GM18508 (cell line): Measurements from ENCODE around the gene CFAP46.
"Not testable (repeated sequence)": the region's sequence is repeated elsewhere in the genome, so short reads cannot be mapped to it uniquely, and the experiment has no call there.

ENCODE experiments used
- ATAC-seq: cut with Tn5 transposase; IDR thresholded peaks from one replicate; pipeline ENCODE4 v1.9.1; 2021; ENCODE audit warnings: moderate number of reproducible peaks; ENCODE audit not compliant: insufficient read depth, unreplicated experiment

CFAP46 gene

DNA sequence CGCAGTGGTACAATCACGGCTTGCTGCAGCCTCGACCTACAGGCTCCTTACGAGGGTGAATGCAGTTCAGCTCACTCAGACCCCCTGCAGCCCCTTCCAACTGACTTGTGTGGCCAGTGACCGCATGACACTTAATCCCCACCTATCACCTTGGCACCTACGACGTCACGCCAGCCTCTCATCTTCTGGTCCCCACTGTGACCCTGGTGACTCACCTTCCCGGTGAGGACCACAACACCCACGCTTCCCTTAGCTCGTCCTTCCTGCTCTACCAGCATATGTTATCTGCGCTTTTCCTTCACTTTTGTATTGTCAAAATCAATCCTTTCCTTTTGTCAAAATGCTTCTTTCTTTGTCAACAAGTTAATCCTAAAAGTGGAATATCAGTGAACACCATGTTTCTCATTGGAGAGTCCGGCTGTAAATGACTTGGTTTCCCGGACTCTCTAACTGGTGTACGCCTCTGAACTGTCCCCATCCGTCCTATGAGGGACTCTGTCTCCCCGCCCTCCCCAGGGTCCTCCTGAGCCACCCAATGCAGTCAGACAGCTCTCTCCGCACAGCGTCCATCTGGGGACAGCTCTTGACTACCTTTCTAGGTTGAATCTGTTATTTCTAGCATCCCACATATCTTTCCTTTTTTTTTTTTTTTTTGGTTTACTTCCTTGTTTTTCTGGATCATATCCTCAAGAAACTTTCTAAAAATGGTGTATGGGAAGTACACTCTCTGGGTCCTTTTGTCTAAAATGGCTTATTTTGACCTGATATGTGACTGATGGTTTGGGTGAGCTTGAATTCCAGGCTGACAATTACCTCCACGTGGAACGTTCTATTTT lies 37.3 kb downstream of the CFAP46 start:
- no peak for ATAC-seq

DNA sequence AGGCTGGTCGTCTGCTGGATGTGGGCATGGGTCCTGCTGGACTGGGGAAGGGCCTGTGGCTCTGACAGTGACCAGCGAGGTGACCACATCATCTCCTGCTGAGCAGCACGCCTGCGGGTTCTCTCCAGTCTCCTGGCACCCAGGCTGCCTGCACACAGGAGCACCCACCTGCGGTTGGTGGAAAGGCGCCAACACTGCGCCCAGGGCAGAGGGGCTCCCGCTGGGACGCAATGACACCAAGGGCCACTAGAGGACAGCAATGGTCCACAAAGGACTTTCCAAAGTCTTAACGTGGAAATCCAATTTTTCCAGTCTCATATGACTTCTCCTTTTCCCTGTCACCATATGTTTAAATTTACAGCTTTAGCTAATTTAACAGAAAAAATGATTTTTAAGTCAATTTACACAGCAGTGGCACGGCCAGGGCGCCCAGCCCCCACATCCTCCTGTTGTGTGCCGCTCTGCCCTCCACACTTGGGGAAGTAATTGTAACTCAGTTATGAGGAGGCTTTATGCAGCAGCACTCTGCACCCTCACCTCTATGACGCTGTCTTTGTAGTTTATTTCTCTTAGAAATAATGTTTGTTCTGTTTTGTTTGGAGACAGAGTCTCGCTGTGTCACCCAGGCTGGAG lies 38.1 kb downstream of the CFAP46 start:
- no peak for ATAC-seq

DNA sequence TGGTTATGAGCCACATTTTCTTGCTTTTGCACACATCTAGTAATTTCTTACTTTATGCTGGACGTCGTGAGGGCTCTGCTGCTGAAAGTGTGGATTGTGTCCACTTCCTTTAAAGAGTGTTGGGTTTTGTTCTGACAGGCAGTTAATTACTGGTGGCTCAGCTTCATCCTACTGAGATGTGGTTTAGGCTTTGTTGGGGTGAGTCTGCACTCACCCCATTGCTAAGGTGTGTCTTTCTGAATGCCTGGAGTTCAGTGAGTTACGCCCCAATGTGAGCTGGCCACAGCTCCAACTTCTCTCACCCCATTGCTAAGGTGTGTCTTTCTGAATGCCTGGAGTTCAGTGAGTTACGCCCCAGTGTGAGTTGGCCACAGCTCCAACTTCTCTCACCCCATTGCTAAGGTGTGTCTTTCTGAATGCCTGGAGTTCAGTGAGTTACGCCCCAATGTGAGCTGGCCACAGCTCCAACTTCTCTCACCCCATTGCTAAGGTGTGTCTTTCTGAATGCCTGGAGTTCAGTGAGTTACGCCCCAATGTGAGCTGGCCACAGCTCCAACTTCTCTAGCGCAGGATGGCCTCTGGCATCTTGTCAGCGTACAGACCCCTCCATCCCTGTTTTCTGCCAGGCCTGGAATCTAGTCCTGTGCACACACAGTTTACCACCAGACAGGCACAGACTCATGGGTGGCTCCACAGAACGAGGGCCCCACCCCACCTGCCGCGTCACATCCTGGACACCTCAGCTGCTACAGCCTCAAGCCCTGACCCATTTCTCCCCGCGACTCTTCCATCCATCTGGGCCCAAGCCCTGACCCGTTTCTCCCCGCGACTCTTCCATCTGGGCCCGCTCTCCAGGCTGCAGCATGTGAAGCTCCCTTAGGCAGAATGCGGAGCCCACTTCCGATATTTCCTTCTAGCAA lies 39.5 kb downstream of the CFAP46 start:
- not testable (repeated sequence) for ATAC-seq

DNA sequence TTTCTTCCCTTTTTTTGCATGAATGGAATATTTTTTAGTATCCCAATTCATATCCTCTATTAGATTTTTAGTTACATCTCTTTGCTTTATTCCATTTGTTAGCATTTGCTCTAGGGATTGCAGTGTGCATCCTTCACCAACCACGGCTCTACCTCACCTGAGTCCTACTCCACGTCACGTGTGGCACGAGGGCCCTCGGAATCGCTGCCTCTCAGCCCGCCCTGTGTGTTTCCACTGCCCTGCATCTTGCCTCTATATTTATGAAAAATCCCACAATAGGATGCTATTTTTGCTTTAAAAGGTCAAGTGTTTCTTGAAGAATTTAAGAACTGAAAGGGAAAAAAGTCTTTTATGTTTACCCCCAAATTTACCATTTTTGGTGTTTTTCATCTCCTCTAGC lies 41.0 kb downstream of the CFAP46 start:
- no peak for ATAC-seq

DNA sequence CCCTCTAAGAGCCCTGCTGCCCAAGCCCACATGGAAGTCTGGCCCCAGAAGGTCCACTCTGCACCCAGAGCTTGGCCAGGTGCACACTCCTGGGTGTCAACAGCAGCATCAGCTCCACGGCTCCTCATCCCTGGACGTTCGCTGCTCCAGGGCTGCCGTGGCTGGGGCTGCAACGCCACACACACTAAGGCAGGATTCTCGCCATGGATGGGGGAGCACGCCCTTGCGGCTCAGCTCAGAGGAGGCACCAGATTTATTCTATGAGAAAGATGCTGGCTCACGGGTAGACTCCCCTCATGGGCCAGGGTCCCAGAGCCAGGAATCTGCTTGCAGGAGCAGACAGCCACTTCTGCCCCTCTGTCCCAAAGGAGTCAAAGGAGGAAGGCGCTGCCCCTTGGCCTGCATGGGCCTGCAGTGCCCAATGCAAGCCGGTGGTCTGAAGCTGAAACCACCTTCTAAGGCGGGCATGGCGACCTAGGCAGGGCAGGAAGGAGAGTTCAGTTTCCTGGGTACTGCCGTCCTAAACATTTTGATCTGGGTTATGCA lies 42.1 kb downstream of the CFAP46 start:
- ATAC-seq: no peak

DNA sequence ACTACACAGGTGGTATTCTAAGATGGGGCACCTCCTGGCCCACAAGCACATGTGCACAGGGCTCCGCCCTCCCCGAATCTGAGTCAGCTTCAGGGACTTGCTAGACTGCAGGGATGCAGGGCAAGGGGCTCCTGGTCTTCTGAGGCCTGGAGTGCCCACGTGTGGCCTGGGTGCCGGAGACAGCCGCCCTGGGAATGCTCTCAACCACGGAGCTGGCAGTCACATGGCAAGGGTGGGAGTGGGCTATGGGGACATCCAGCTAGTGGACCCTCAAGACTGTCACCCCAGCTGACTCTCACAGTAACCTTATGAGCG lies 42.7 kb downstream of the CFAP46 start:
- no peak for ATAC-seq

DNA sequence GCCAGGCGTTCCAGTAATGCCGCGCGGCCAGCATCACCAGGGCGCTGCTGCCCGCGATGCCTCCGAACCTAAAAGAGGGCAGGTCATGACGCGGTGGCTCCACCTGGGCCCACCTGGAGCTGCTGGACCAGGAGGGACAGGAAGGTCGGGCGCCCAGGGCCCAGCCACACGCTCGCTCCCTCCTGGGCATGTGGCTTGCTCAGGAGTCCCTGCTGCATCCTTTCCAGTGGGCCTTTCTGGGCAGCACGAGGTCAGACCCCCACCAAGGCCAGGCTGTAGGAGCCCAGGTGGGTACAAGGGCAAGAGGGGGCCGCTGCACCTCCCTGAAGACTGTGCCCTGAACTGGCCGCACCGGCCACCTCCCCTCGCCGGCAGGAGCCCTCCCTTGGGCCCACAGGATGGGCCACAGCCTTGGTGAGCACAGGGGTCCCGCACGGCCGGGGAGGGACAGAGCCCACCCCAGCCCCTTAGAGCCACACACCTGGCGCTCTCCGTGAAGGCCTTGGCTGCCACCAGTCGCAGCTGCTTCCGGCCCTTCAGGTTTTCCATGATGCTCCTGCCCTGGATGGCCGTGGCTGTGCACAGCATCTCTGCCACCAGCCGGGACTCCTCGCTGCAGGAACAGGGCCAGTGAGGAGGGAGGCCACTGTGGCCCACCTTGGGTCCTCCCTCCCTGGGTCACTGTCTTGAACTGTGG lies 43.2 kb downstream of the CFAP46 start:
- no peak for ATAC-seq

DNA sequence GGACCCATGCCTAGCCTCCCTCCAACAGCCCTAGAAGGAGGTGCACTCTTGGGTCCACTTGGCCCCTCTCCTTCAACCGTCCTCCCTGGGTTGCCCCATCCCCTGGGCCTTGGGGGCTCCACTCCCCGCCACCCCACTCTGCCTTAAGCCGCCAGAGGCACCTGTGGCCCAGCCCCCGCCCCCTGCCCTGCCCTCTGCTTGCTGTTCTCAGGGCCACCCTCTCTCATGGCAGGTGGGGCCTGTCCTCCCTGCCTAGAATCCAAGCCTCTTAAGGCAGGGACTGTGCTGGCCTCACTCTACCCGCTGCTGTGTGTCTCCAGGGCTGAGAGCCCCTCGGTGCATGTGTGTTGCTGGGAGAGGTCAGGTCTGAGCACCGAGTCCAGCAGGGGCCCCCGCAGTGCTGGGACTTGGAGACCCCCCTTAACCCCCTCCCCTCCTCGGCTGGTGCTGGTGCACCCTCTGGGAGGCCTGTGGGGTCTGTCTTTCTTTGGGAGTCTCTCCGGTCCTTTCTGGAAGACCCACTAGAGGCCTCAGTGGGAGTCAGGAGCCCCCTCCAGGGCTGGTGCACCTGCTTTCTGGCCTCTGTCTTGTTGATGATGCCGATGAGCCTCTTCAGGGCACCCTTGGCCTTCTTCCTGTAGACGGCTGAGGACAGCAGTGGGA lies 43.8 kb downstream of the CFAP46 start:
- ATAC-seq: no peak

DNA sequence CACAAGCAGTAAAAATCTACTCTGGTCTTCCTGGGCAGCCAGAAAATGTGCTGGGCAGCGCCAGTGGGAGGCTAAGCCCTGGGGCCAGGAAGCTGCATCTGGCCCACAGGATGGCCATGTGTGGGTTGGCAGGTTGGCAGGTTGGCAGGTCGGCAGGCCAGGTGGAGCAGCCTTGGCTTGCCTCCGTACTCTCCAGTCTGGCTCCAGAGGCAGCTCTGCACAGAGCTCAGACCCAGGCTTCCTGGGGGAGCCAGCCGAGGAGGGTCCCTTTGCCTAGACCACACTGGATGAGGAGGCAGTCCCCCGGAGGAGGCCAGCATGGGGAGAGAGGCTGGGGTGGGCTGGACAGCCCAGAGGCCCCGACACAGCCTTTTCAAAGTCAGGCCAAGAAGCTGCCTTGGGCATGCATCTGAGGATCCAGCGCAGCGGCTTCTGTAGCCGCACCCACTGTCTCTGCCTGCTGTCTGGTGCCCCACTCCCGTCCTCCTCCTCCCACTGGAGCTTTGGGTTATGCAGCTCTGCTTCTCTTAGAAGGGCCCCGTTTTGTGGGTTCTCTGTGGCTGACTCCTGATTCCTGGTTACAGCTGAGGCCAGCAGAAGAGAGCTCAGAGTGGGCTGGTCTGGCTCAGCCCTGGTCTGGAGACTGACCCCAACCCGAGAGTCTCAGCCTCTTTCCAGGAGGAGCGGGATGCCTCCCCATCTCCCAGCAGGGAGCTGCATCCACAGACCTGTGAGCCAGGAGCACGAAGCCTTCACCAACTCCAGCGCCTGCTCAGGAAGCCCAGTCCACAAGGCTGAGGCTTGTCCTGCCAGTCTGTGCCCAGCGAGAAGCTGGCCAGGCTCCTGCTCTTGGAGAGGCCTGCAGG lies 44.6 kb downstream of the CFAP46 start:
- no peak for ATAC-seq

DNA sequence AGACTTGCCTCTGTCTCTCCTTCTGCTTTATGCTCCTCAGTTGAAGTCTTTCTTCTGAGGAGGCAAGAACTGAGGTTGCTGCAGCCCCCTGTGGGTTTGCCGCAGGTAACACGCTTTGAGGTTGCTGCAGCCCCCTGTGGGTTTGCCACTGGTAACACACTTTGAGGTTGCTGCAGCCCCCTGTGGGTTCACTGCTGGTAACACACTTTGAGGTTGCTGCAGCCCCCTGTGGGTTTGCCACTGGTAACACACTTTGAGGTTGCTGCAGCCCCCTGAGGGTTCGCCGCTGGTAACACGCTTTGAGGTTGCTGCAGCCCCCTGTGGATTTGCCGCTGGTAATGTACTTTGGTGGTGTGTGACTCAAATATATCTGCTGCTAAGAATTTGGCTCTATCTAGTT lies 48.6 kb downstream of the CFAP46 start:
- ATAC-seq: not testable (repeated sequence)

DNA sequence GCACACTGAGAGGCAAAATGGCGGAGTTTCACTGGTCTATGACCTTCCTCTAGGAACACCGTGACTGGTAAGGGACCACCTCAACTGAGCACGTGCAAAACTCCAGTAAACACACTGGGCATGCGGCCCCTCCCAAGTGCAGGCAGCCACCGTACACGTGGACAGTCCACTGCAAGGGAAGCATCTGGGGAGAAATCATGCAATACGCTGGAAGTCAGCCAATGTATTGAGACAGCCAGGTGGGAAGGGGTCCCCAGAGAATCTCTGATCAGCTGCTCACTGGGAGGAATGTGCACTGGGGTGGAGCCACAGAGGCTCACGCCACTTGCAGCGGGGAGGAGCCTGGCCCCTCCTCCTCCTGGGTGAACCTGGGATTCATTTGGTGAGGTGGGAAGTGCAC lies 49.3 kb downstream of the CFAP46 start:
- ATAC-seq: no peak

DNA sequence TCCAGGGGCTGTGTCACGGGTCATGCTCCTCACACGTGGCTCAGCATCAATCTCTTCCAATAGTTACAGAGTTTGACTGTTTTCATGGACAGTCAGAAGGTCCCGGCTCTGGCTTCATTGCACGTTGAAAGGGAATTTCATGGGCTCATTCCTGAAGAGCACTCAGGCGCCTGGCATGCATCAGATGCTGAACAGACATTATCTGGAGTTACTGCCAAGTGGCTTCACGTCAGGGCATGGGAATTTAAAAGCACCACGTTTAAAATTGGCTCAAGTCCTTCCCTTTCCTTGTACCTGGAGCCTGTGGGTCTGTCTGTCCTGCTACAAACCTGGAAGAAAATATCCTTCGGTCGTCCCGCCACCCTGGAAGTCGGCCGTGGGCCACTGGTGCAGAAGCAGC lies 50.4 kb downstream of the CFAP46 start:
- no peak for ATAC-seq

DNA sequence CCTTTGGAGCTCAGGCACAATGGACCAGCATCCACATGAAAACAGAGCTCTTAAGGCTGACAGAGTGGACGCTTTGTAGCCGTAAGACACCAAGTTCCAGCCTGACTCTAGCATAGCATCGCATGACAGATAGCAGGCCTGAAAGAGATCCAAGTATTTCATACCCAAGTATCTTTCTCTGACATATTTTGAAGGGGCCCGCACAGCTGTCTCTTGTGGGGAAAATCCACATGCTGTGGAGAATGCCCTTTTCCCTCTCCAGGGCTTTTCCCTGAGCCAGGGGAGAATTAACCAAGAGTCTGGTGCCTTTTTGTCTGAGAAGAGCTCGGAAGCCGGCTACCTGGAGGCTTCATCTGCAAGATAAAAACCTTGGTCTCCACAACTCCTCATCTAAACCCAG lies 51.0 kb downstream of the CFAP46 start:
- ATAC-seq: no peak

DNA sequence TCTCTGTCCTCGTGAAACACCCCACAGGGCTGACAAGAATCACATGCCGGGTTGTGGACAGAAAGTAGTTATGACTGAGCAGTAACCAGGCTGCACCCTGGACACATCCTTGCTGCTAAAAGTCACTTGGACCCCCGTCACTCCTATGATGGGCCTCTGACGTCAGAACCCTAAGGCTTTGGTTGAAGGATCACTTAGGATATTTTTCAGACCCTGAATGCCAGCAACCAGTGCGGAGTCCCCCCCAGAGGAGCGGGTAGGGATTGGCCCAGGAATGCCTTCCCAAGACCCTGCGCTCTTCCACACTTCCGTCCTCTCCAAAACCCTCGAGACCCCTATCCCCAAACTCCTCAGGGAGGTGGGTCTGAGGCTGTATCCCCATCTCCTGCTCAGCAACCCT lies 52.1 kb downstream of the CFAP46 start:
- no peak for ATAC-seq

DNA sequence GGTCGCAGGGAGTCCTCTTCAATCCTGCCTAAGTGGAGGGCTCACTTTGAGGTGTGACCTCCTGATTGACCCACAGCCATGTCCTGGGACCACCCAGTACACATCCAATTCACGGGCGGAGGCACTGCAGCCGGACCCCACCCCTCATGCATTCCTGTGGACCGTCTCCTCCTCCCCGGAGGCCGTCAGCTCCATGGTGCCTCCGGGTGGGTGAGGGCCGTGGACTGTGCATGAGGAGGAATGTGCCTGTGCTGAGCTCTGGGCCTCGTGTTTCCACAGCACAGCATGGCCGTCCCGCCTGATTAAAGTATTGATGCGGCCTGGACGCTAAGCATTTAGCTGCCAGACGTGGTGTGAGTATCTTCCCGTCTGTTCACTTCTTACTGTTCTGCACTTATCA lies 52.8 kb downstream of the CFAP46 start:
- no peak for ATAC-seq

DNA sequence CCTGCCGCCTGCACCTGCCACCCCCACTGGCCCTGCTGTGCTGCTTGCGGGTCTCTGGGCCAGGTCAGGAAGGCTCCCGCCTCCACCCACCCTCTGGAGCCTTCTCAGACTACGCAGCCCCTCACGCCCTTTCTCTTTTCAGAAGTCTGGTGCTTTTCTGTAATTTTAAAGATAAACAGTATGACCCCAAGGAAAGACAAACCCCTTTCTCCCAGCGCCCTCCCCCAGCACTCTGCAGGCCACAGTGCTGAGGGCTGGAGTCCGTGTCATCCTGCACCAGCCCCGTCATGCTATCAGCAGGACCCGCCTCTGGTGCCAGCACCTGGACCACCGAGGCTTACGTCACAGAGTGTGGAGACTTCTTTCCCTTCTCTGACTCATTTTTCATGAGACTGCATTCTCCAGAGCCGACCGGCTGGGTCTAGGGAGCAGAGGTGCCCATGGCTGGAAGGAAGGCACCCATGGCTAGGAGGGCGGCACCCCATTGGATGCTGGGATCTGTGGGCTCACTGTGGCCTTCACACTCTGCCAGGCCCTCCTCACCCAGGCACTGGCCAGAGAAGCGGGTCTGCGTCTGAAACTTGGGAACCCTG lies 53.4 kb downstream of the CFAP46 start:
- ATAC-seq: no peak

DNA sequence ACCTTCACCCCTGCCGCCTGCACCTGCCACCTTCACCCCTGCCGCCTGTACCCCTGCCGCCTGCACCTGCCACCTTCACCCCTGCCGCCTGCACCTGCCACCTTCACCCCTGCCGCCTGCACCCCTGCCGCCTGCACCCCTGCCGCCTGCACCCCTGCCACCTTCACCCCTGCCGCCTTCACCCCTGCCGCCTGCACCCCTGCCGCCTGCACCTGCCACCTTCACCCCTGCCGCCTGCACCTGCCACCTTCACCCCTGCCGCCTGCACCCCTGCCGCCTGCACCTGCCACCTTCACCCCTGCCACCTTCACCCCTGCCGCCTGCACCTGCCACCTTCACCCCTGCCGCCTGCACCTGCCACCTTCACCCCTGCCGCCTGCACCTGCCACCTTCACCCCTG lies 53.9 kb downstream of the CFAP46 start:
- not testable (repeated sequence) for ATAC-seq
